Panc1 (cell line): Measurements from ENCODE around the gene FOLR3. TPM values are rescaled to one million over a fixed set of nuclear protein-coding genes. Genes with fewer than 3 reads are reported as not detected.
"Not testable (repeated sequence)": the region's sequence is repeated elsewhere in the genome, so short reads cannot be mapped to it uniquely, and the experiment has no call there.

Experiments
- ATAC-seq: fragments of 200-7000 bp; cut with Tn5 transposase; 2 replicates; pipeline ENCODE4 v1.9.1; 2020; ENCODE audit warnings: mild to moderate bottlenecking, moderate library complexity
- BruUV-seq: library from RNA; stranded (reverse); fragments of 400-500 nt; replicated peaks from 2 replicates; lab custom pipeline; 2021; lab: Mats Ljungman, UMichigan
- CTCF ChIA-PET: fragments of 300-600 bp; sonication (Branson Sonifier 250); formaldehyde crosslinking; loops from one replicate; lab custom pipeline; 2022; ENCODE audit warnings: antibody characterized with exemption; lab: Charles Lee
- POLR2A ChIA-PET: fragments of 300-600 bp; sonication (Branson Sonifier 250); formaldehyde crosslinking; loops from one replicate; lab custom pipeline; 2022; ENCODE audit warnings: antibody characterized with exemption; lab: Charles Lee
- DNase-seq: peaks from one replicate; pipeline ENCODE4 v3.0.0-alpha.2; 2010; ENCODE audit warnings: low read depth, low spot score
- H3K27ac ChIP-seq: 2 replicates; pipeline ENCODE4 v1.5.1; 2011; ENCODE audit warnings: mild to moderate bottlenecking, low read length, inconsistent platforms
- H3K27me3 ChIP-seq: fragments of 200-500 bp; sonication (Bioruptor generic); 2 replicates; pipeline ENCODE4 v1.6.0; 2014; ENCODE audit warnings: low read length, inconsistent platforms; ENCODE audit not compliant: control insufficient read depth, insufficient read depth
- H3K36me3 ChIP-seq: fragments of 200-500 bp; sonication (Bioruptor generic); 2 replicates; pipeline ENCODE4 v1.5.1; 2014; ENCODE audit warnings: inconsistent platforms, mild to moderate bottlenecking, low read length, moderate library complexity; ENCODE audit not compliant: control insufficient read depth, insufficient read depth
- H3K4me1 ChIP-seq: 2 replicates; pipeline ENCODE4 v1.5.1; 2011; ENCODE audit warnings: inconsistent platforms, mild to moderate bottlenecking, low read length, moderate library complexity; ENCODE audit not compliant: control insufficient read depth, insufficient read depth
- H3K4me3 ChIP-seq, 2 experiments: 2 replicates each; pipeline ENCODE4 v1.5.1; 2011 to 2012; ENCODE audit warnings: low read depth in 2 of 2, low read length in 2 of 2, mild to moderate bottlenecking in 2 of 2, inconsistent platforms in 1 of 2, moderate library complexity in 1 of 2
- H3K9me3 ChIP-seq: fragments of 200-500 bp; sonication (Bioruptor generic); 2 replicates; pipeline ENCODE4 v1.5.1; 2014; ENCODE audit warnings: low read depth, mild to moderate bottlenecking, inconsistent platforms, low read length, moderate library complexity; ENCODE audit not compliant: control insufficient read depth, insufficient read depth
- POLR2AphosphoS5 ChIP-seq: IDR thresholded peaks from 2 replicates; pipeline ENCODE4 v1.6.1; 2012; ENCODE audit warnings: mild to moderate bottlenecking, low read depth, low read length, moderate library complexity
- REST ChIP-seq, 2 experiments: IDR thresholded peaks; 2 replicates each; pipeline ENCODE4 v1.6.1; 2011 to 2012; ENCODE audit warnings: low read depth in 2 of 2, control low read depth in 1 of 2, low read length in 1 of 2, mild to moderate bottlenecking in 1 of 2, moderate library complexity in 1 of 2; ENCODE audit not compliant: insufficient read depth in 1 of 2
- SIN3A ChIP-seq: IDR thresholded peaks from 2 replicates; pipeline ENCODE4 v1.6.1; 2012; ENCODE audit warnings: low read depth, mild to moderate bottlenecking, low read length, moderate library complexity, borderline replicate concordance; ENCODE audit not compliant: insufficient read depth
- TCF7L2 ChIP-seq: IDR thresholded peaks from 2 replicates; pipeline ENCODE4 v1.6.1; 2011; ENCODE audit warnings: mild to moderate bottlenecking, low read depth, low read length, inconsistent platforms
- in situ Hi-C: cut with HindIII; loops from 2 replicates; pipeline ENCODE4 v1.10.0; 2016; ENCODE audit warnings: low sequenced_read_pairs, low pct_unique_long_range_greater_than_20kb
- intact Hi-C: fragments of 100-400 bp; cut with micrococcal nuclease; formaldehyde crosslinking; loops from one replicate; pipeline ENCODE4 v1.10.0; 2022; ENCODE audit not compliant: unreplicated experiment
- total RNA-seq: library from RNA; stranded (reverse); gene quantifications from one replicate; pipeline ENCODE4 v1.2.1, GENCODE V29; 2021; ENCODE audit not compliant: unreplicated experiment
- TF ChIP-seq, protein P1 (sequence below): fragments of 450-650 bp; IDR thresholded peaks from 2 replicates; pipeline ENCODE4 v1.5.1; 2017; ENCODE audit warnings: mild to moderate bottlenecking

The FOLR3 gene
- total RNA-seq, 1 experiment from 2014 or later = not detected

- POLR2A ChIA-PET = no interaction called here
- TF ChIP-seq, protein P1, sequence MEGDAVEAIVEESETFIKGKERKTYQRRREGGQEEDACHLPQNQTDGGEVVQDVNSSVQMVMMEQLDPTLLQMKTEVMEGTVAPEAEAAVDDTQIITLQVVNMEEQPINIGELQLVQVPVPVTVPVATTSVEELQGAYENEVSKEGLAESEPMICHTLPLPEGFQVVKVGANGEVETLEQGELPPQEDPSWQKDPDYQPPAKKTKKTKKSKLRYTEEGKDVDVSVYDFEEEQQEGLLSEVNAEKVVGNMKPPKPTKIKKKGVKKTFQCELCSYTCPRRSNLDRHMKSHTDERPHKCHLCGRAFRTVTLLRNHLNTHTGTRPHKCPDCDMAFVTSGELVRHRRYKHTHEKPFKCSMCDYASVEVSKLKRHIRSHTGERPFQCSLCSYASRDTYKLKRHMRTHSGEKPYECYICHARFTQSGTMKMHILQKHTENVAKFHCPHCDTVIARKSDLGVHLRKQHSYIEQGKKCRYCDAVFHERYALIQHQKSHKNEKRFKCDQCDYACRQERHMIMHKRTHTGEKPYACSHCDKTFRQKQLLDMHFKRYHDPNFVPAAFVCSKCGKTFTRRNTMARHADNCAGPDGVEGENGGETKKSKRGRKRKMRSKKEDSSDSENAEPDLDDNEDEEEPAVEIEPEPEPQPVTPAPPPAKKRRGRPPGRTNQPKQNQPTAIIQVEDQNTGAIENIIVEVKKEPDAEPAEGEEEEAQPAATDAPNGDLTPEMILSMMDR = no peak
- TF ChIP-seq SIN3A (no peak), POLR2AphosphoS5 (no peak), TCF7L2 (no peak), REST (IDR thresholded peaks at IDR 0.05; ENCODE audit: insufficient read depth in 1 of 2, low read depth in 2 of 2, low read length in 1 of 2) (no peak)
- in situ Hi-C loops = no loop called here
Observed at GRCh38 chr11:72179804-72180396, 44.4 kb downstream of the FOLR3 start.

GRCh38 chr11:72180892-72181552, 45.5 kb downstream of the FOLR3 start:
- POLR2A ChIA-PET, H3K4me3 ChIP-seq, H3K9me3 ChIP-seq, H3K27me3 ChIP-seq, in situ Hi-C loops, H3K27ac ChIP-seq, DNase-seq, intact Hi-C loops, H3K36me3 ChIP-seq, BruUV-seq, H3K4me1 ChIP-seq: not testable (repeated sequence)
- CTCF ChIA-PET = interaction anchor here (0.6 kb wide), 1 partner anchor 137 kb away, joined by 6 read pairs; no protein-coding TSS in a partner anchor
- ATAC-seq = peak; percentile 7

More at GRCh38 chr11:72179804-72180396, 44.4 kb downstream of the FOLR3 start:
- no peaks in the 10 kb centered on the region for H3K9me3 ChIP-seq
- CTCF ChIA-PET = interaction anchor here (0.8 kb wide), 1 partner anchor 11 kb away, joined by 4 read pairs; no protein-coding TSS in a partner anchor
- intact Hi-C loops = no loop called here
- DNase-seq = no peak
- no peaks in the 10 kb centered on the region for H3K36me3 ChIP-seq
- H3K27ac ChIP-seq = no peak overlapping the region
- H3K4me3 ChIP-seq = no peak overlapping the region
- no peaks in the 10 kb centered on the region for H3K27me3 ChIP-seq
- no peak for ATAC-seq
- H3K4me1 ChIP-seq = no peaks in the 10 kb centered on the region
- no TSS peak for BruUV-seq

GRCh38 chr11:72181553-72181958, 46.0 kb downstream of the FOLR3 start:
- H3K27me3 ChIP-seq, H3K36me3 ChIP-seq, H3K27ac ChIP-seq, intact Hi-C loops, H3K4me1 ChIP-seq, H3K4me3 ChIP-seq, DNase-seq, in situ Hi-C loops, POLR2A ChIA-PET, H3K9me3 ChIP-seq, BruUV-seq: not testable (repeated sequence)
- CTCF ChIA-PET = interaction anchor here (0.6 to 2.2 kb wide), 4 partner anchors 37 to 156 kb away, joined by 3 to 15 read pairs (median 4); no protein-coding TSS in a partner anchor
- peak; percentile 54 for ATAC-seq
